HepG2 (cell line): ENCODE results near the gene SLX9. TPM values are rescaled to one million over a fixed set of nuclear protein-coding genes. Genes with fewer than 3 reads are reported as not detected.
A peak's percentile ranks its signal among the peaks of the same experiment; 100 is the strongest.

ENCODE experiments used
- BRCA1 ChIP-seq: sonication (generic); formaldehyde crosslinking; IDR thresholded peaks from 2 replicates; pipeline ENCODE4 v1.4.0; 2020; ENCODE audit warnings: missing genetic modification reagents
- CSRNP1 ChIP-seq: sonication (generic); formaldehyde crosslinking; IDR thresholded peaks from 2 replicates; pipeline ENCODE4 v1.8.1; 2023; ENCODE audit warnings: mild to moderate bottlenecking, missing genetic modification reagents
- ELF3 ChIP-seq: IDR thresholded peaks from 2 replicates; pipeline ENCODE4 v1.6.1; 2016; ENCODE audit warnings: missing genetic modification reagents, missing compliant biosample characterization
- FOXA1 ChIP-seq, 2 experiments: fragments of 450-650 bp in 1 of 2; sonication (generic) in 1 of 2; formaldehyde crosslinking in 1 of 2; IDR thresholded peaks; 2 replicates each; pipeline versions ENCODE4 v1.4.0 to v1.6.1; 2016 to 2020; ENCODE audit warnings: missing genetic modification reagents in 1 of 2
- FOXM1 ChIP-seq: sonication (generic); formaldehyde crosslinking; IDR thresholded peaks from 2 replicates; pipeline ENCODE4 v1.5.0; 2020; ENCODE audit warnings: missing genetic modification reagents
- GLI4 ChIP-seq: sonication (generic); formaldehyde crosslinking; IDR thresholded peaks from 2 replicates; pipeline ENCODE4 v1.5.1; 2020; ENCODE audit warnings: missing genetic modification reagents, mild to moderate bottlenecking, moderate library complexity, borderline replicate concordance
- IKZF5 ChIP-seq: IDR thresholded peaks from 2 replicates; pipeline ENCODE4 v1.6.1; 2018; ENCODE audit warnings: missing genetic modification reagents, mild to moderate bottlenecking, missing compliant biosample characterization
- KDM5B ChIP-seq: sonication (generic); formaldehyde crosslinking; IDR thresholded peaks from 2 replicates; pipeline ENCODE4 v1.4.0; 2020; ENCODE audit warnings: missing genetic modification reagents, mild to moderate bottlenecking, borderline replicate concordance
- NFYC ChIP-seq: IDR thresholded peaks from 2 replicates; pipeline ENCODE4 v1.6.1; 2016; ENCODE audit warnings: missing genetic modification reagents, missing compliant biosample characterization
- PLRG1 ChIP-seq: fragments of 450-650 bp; conservative IDR thresholded peaks from 2 replicates; pipeline ENCODE4 v1.6.1; 2016
- RXRA ChIP-seq: sonication (generic); formaldehyde crosslinking; IDR thresholded peaks from 2 replicates; pipeline ENCODE4 v1.5.1; 2020; ENCODE audit warnings: missing genetic modification reagents
- SUZ12 ChIP-seq: fragments of 150-350 bp; IDR thresholded peaks from 2 replicates; pipeline ENCODE4 v1.6.1; 2014; ENCODE audit warnings: low read depth, low read length
- TFDP2 ChIP-seq: sonication (generic); formaldehyde crosslinking; IDR thresholded peaks from 2 replicates; pipeline ENCODE4 v1.4.0; 2020; ENCODE audit warnings: missing genetic modification reagents
- WIZ ChIP-seq: sonication (generic); formaldehyde crosslinking; IDR thresholded peaks from 2 replicates; pipeline ENCODE4 v1.5.1; 2020; ENCODE audit warnings: mild to moderate bottlenecking, missing genetic modification reagents
- ZBTB42 ChIP-seq: sonication (generic); formaldehyde crosslinking; IDR thresholded peaks from 2 replicates; pipeline ENCODE4 v1.5.0; 2020; ENCODE audit warnings: mild to moderate bottlenecking, missing genetic modification reagents
- ZEB1 ChIP-seq: IDR thresholded peaks from 2 replicates; pipeline ENCODE4 v1.6.1; 2012; ENCODE audit warnings: mild to moderate bottlenecking, low read depth, inconsistent platforms; ENCODE audit not compliant: insufficient replicate concordance
- ZNF12 ChIP-seq: sonication (generic); formaldehyde crosslinking; IDR thresholded peaks from 2 replicates; pipeline ENCODE4 v1.5.0; 2020; ENCODE audit warnings: missing genetic modification reagents
- ZNF124 ChIP-seq: sonication (generic); formaldehyde crosslinking; IDR thresholded peaks from 2 replicates; pipeline ENCODE4 v1.4.0; 2020; ENCODE audit warnings: missing genetic modification reagents
- ZNF264 ChIP-seq: sonication (generic); formaldehyde crosslinking; IDR thresholded peaks from 2 replicates; pipeline ENCODE4 v1.4.0; 2020; ENCODE audit warnings: missing genetic modification reagents
- ZNF317 ChIP-seq: sonication (generic); formaldehyde crosslinking; IDR thresholded peaks from 2 replicates; pipeline ENCODE4 v1.5.0; 2020; ENCODE audit warnings: mild to moderate bottlenecking, missing genetic modification reagents
- ZNF546 ChIP-seq: sonication (generic); formaldehyde crosslinking; conservative IDR thresholded peaks from 2 replicates; pipeline ENCODE4 v1.8.1; 2023; ENCODE audit warnings: mild to moderate bottlenecking, missing genetic modification reagents
- ZNF605 ChIP-seq: sonication (generic); formaldehyde crosslinking; IDR thresholded peaks from 2 replicates; pipeline ENCODE4 v1.8.0; 2022; ENCODE audit warnings: mild to moderate bottlenecking, missing genetic modification reagents
- ZNF724P ChIP-seq: sonication (generic); formaldehyde crosslinking; IDR thresholded peaks from 2 replicates; pipeline ENCODE4 v1.8.0; 2022; ENCODE audit warnings: missing genetic modification reagents, borderline replicate concordance
- ZNF749 ChIP-seq: sonication (generic); formaldehyde crosslinking; IDR thresholded peaks from 2 replicates; pipeline ENCODE4 v1.8.0; 2022; ENCODE audit warnings: mild to moderate bottlenecking, missing genetic modification reagents, moderate library complexity, borderline replicate concordance
- ZNF777 ChIP-seq: sonication (generic); formaldehyde crosslinking; IDR thresholded peaks from 2 replicates; pipeline ENCODE4 v1.4.0; 2020; ENCODE audit warnings: missing genetic modification reagents
- ZNF782 ChIP-seq: sonication (generic); formaldehyde crosslinking; IDR thresholded peaks from 2 replicates; pipeline ENCODE4 v1.4.0; 2020; ENCODE audit warnings: missing genetic modification reagents, mild to moderate bottlenecking, borderline replicate concordance
- ZSCAN20 ChIP-seq: sonication (generic); formaldehyde crosslinking; IDR thresholded peaks from 2 replicates; pipeline ENCODE4 v1.4.0; 2020; ENCODE audit warnings: missing genetic modification reagents, mild to moderate bottlenecking, borderline replicate concordance
- polyA plus RNA-seq, 8 experiments: library from polyadenylated mRNA; depleted of rRNA in 3 of 8; stranded (reverse) in 7 of 8; unstranded in 1 of 8; fragments of >200 nt; fragmentation: Illumina TruSeq in 4 of 8; extraction: Trizol in 4 of 8; gene quantifications; 2 replicates each; pipeline versions ENCODE4 v1.2.1 to v1.2.3, GENCODE V29; 2011 to 2016; ENCODE audit warnings: low read depth in 4 of 8, missing spikeins in 1 of 8, mixed read lengths in 1 of 8; ENCODE audit not compliant: insufficient read depth in 1 of 8
- total RNA-seq, 5 experiments: library from RNA; depleted of rRNA; stranded (reverse); fragments of >200 nt; fragmentation: Illumina TruSeq; extraction: Trizol; gene quantifications; 2 replicates each; pipeline ENCODE4 v1.2.3, GENCODE V29; 2016; ENCODE audit warnings: low read depth in 1 of 5

The SLX9 gene
- total and polyA plus RNA-seq, 2 of the 13 experiments (the other 11 are each of a cell fraction or from before 2014, with no cell fraction given): 21.0 to 47.1 TPM

GRCh38 chr21:44911384-44912157, 28.3 kb upstream of the SLX9 start (continued):
- TF ChIP-seq CSRNP1 (CRISPR knock-in tag) (0 out of 2 replicates have a peak, but pooled peaks have one; percentile 39), KDM5B (peak; percentile 78; the same call in 1 of the 2 replicates), PLRG1 (no peak), ZNF317 (CRISPR knock-in tag) (peak; percentile 56; the same call in 1 of the 2 replicates), ZNF546 (no peak), ZNF724P (CRISPR knock-in tag) (no peak), ZNF124 (0 out of 2 replicates have a peak, but pooled peaks have one; percentile 27), IKZF5 (CRISPR knock-in tag) (no peak), WIZ (no peak), TFDP2 (CRISPR knock-in tag) (no peak), FOXA1 (IDR thresholded peaks at IDR 0.05) (no peak), FOXA1 (CRISPR knock-in tag; IDR thresholded peaks at IDR 0.05) (peak; percentile 23; the same call in 1 of the 2 replicates), BRCA1 (CRISPR knock-in tag) (no peak), ZNF264 (CRISPR knock-in tag) (peak; percentile 57; the same call in 1 of the 2 replicates), ZSCAN20 (CRISPR knock-in tag) (no peak), SUZ12 (no peak), FOXM1 (CRISPR knock-in tag) (no peak), ZNF749 (CRISPR knock-in tag) (no peak), ZNF605 (CRISPR knock-in tag) (no peak), ELF3 (CRISPR knock-in tag) (0 out of 2 replicates have a peak, but pooled peaks have one; percentile 28), GLI4 (CRISPR knock-in tag) (no peak), NFYC (CRISPR knock-in tag) (no peak), ZBTB42 (CRISPR knock-in tag) (no peak), ZNF782 (CRISPR knock-in tag) (peak; percentile 80; the same call in 1 of the 2 replicates), ZEB1 (no peak), ZNF12 (no peak), RXRA (0 out of 2 replicates have a peak, but pooled peaks have one; percentile 17), ZNF777 (no peak)
